SK-N-SH treated with all-trans-retinoic acid at 6 μM for 48 hours (cell line): Measurements from ENCODE around the gene GGT1.

Source experiments
- ARNTL ChIP-seq: fragments of 450-650 bp; formaldehyde crosslinking; IDR thresholded peaks from 2 replicates; pipeline ENCODE4 v1.5.0; 2020; ENCODE audit warnings: low read depth, mild to moderate bottlenecking, moderate library complexity, borderline replicate concordance
- PPARA ChIP-seq: fragments of 250-450 bp; sonication (Bioruptor Pico); IDR thresholded peaks from 2 replicates; pipeline ENCODE4 v1.5.0; 2020; ENCODE audit warnings: mild to moderate bottlenecking, borderline replicate concordance
- ZNF565 ChIP-seq: fragments of 450-650 bp; formaldehyde crosslinking; conservative IDR thresholded peaks from 2 replicates; pipeline ENCODE4 v1.5.0; 2020; ENCODE audit warnings: low read depth, mild to moderate bottlenecking, moderate library complexity

DNA sequence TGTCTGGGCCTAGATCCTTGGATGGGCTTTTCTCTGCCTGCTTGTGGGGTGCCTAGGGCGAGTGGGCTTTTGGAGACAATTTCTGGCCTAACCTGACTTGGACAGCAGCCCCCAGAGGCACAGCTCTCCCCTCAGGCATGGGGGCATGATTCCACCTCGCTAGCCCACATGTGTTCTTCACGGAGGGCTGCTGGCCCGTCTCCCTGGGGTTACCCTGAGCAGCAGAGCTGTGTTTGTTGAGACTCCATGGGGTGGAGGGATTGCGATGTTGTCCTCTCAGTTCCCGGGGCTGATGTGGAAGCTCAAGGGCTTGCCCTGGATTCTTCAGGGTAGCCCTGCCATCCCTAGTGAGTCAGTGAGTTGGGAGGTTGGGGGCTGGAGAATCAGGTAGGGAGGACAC, 7.8 kb upstream of the GGT1 start:
- TF ChIP-seq PPARA (no peak), ARNTL (CRISPR knock-in tag) (no peak), ZNF565 (no peak)
